HS-5 (cell line): Measurements from ENCODE around the gene CD99.
A peak's percentile ranks its signal among the peaks of the same experiment; 100 is the strongest.
"Not testable (repeated sequence)": the region's sequence is repeated elsewhere in the genome, so short reads cannot be mapped to it uniquely, and the experiment has no call there.

Experiments
- DNase-seq: peaks from one replicate; pipeline ENCODE4 v3.0.0-alpha.2; 2012; ENCODE audit warnings: low read depth

The CD99 gene

GRCh38 chrX:2675657-2676200 lies 15.4 kb upstream of the CD99 start:
- DNase-seq: not testable (repeated sequence)

- no peak for DNase-seq
Measured at GRCh38 chrX:2676794-2677675, 14.1 kb upstream of the CD99 start.

GRCh38 chrX:2677764-2678163 lies 13.3 kb upstream of the CD99 start:
- DNase-seq: peak; percentile 92

GRCh38 chrX:2678583-2678982 lies 12.5 kb upstream of the CD99 start:
- DNase-seq: no peak

GRCh38 chrX:2679534-2680485 lies 11.3 kb upstream of the CD99 start:
- DNase-seq: no peak

GRCh38 chrX:2680486-2681348 lies 10.4 kb upstream of the CD99 start:
- DNase-seq: no peak

- no peak for DNase-seq
Measured at GRCh38 chrX:2682565-2683177, 8.4 kb upstream of the CD99 start.

GRCh38 chrX:2684256-2684655 lies 6.8 kb upstream of the CD99 start:
- DNase-seq: no peak

- no peak for DNase-seq
Measured at GRCh38 chrX:2685886-2686285, 5.2 kb upstream of the CD99 start.

GRCh38 chrX:2689773-2690666 lies 1.1 kb upstream of the CD99 start:
- no peak for DNase-seq

GRCh38 chrX:2691543-2692220 lies 587 bp downstream of the CD99 start:
- no peak for DNase-seq

GRCh38 chrX:2692221-2693112 lies 1.4 kb downstream of the CD99 start:
- DNase-seq: no peak

- DNase-seq: no peak
Measured at GRCh38 chrX:2693113-2694002, 2.3 kb downstream of the CD99 start.

- DNase-seq: no peak
Measured at GRCh38 chrX:2694914-2695267, 3.8 kb downstream of the CD99 start.

GRCh38 chrX:2696698-2697215 lies 5.7 kb downstream of the CD99 start:
- peak; percentile 88 for DNase-seq

GRCh38 chrX:2697306-2697705 lies 6.2 kb downstream of the CD99 start:
- DNase-seq: no peak

GRCh38 chrX:2697741-2698299 lies 6.7 kb downstream of the CD99 start:
- DNase-seq: no peak
